HT-29 (cell line): ENCODE measurements around the gene PIP4K2B. TPM values are rescaled to one million over a fixed set of nuclear protein-coding genes. Genes with fewer than 3 reads are reported as not detected.

Experiments
- DNase-seq: peaks from one replicate; pipeline ENCODE4 v3.0.0-alpha.2; 2015; ENCODE audit warnings: low spot score
- small RNA-seq: library from RNA; depleted of rRNA; stranded (forward); fragments of <200 nt; gene quantifications from one replicate; pipeline ENCODE3, GENCODE V24; 2014
- total RNA-seq: library from RNA; depleted of rRNA; stranded (reverse); fragments of >200 nt; shearing (Covaris generic); gene quantifications from 2 replicates; pipeline ENCODE4 v1.2.3, GENCODE V29; 2014; rRNA removed

Gene PIP4K2B
- total RNA-seq, 1 experiment from 2014 or later: 39.6 TPM

GRCh38 chr17:38730526-38731379, 68.6 kb downstream of the PIP4K2B start:
- peak; percentile 97 for DNase-seq

- DNase-seq: peak; percentile 94
Observed at GRCh38 chr17:38729886-38730525, 69.3 kb downstream of the PIP4K2B start, which contains the start of gene CISD3. TSS of gene CISD3 (plus strand) at chr17:38730341. CDS start at chr17:38730359, 18 bp downstream.

GRCh38 chr17:38729368-38729885, 69.9 kb downstream of the PIP4K2B start:
- peak; percentile 35 for DNase-seq

GRCh38 chr17:38728290-38728831, 71.0 kb downstream of the PIP4K2B start:
- DNase-seq: no peak

- DNase-seq: no peak
Observed at GRCh38 chr17:38727736-38728135, 71.6 kb downstream of the PIP4K2B start.

GRCh38 chr17:38726145-38726544, 73.2 kb downstream of the PIP4K2B start:
- peak; percentile 86 for DNase-seq

GRCh38 chr17:38725066-38725465, 74.3 kb downstream of the PIP4K2B start:
- DNase-seq: no peak

- peak; percentile 90 for DNase-seq
Observed at GRCh38 chr17:38724337-38724988, 74.9 kb downstream of the PIP4K2B start.

- DNase-seq: no peak
Observed at GRCh38 chr17:38721802-38722201, 77.6 kb downstream of the PIP4K2B start.

GRCh38 chr17:38720941-38721340, 78.4 kb downstream of the PIP4K2B start:
- DNase-seq: no peak

- DNase-seq: peak; percentile 68
Observed at GRCh38 chr17:38719943-38720641, 79.3 kb downstream of the PIP4K2B start.

GRCh38 chr17:38719289-38719942, 79.9 kb downstream of the PIP4K2B start:
- no peak for DNase-seq

- no peak for DNase-seq
Observed at GRCh38 chr17:38717139-38717745, 82.1 kb downstream of the PIP4K2B start.

GRCh38 chr17:38716368-38717005, 82.9 kb downstream of the PIP4K2B start:
- DNase-seq: no peak

Small RNA genes lying within 50 kb of the gene (small RNA-seq; reads per million reads assigned to genes)
- not detected for gene MIR4726
- not detected for gene MIR4727
- gene RNA5SP440: 7.0 reads per million, percentile 85 among the genes with 10 or more reads in this experiment
- gene RNU6-866P: not detected

Other genes with a start within 250 kb of the PIP4K2B start
- gene SRCIN1, start 193.6 kb downstream of the PIP4K2B start, total RNA-seq: 4.9 and 6.0 TPM in 2 replicates
- gene EPOP, start 124.6 kb downstream of the PIP4K2B start, total RNA-seq: 11.1 and 13.9 TPM in 2 replicates
- 219 and 252 TPM in 2 replicates for gene MLLT6, start 94.3 kb downstream of the PIP4K2B start, total RNA-seq
- gene CISD3, start 69.2 kb downstream of the PIP4K2B start, total RNA-seq: 54.0 and 100 TPM in 2 replicates
- gene PCGF2, start 51.2 kb downstream of the PIP4K2B start, total RNA-seq: 8.7 and 18.9 TPM in 2 replicates
- gene PSMB3, start 46.8 kb downstream of the PIP4K2B start, total RNA-seq: 828 and 837 TPM in 2 replicates
- gene CWC25, start 25.8 kb upstream of the PIP4K2B start, total RNA-seq: 28.7 and 33.9 TPM in 2 replicates
- gene RPL23, start 54.2 kb upstream of the PIP4K2B start, total RNA-seq: 2,011 and 2,221 TPM in 2 replicates
- 266 and 279 TPM in 2 replicates for gene LASP1, start 70.5 kb upstream of the PIP4K2B start, total RNA-seq
- not detected in 2 replicates for gene FBXO47, start 167.8 kb upstream of the PIP4K2B start, total RNA-seq